H9 (cell line): ENCODE data around the gene CCDC157. TPM values are rescaled to one million over a fixed set of nuclear protein-coding genes. Genes with fewer than 3 reads are reported as not detected.
A peak's percentile ranks its signal among the peaks of the same experiment; 100 is the strongest.

Experiments used
- DNase-seq: peaks from one replicate; pipeline ENCODE4 v3.0.0-alpha.2; 2017
- H2AFZ ChIP-seq: one replicate; pipeline ENCODE4 v1.6.1; 2013; ENCODE audit warnings: mild to moderate bottlenecking, low read length, control low read depth, moderate library complexity
- H2AK5ac ChIP-seq: 2 replicates; pipeline ENCODE4 v1.6.1; 2013; ENCODE audit warnings: low read length, control low read depth, mixed read lengths; ENCODE audit not compliant: insufficient read length
- H2BK120ac ChIP-seq: one replicate; pipeline ENCODE4 v1.6.1; 2013; ENCODE audit warnings: low read depth, mild to moderate bottlenecking, low read length, control low read depth, inconsistent platforms; ENCODE audit not compliant: poor library complexity, severe bottlenecking
- H2BK12ac ChIP-seq: 2 replicates; pipeline ENCODE4 v1.6.1; 2013; ENCODE audit warnings: low read length, control low read depth, mixed read lengths, low read depth; ENCODE audit not compliant: insufficient read length
- H2BK15ac ChIP-seq: 2 replicates; pipeline ENCODE4 v1.6.1; 2013; ENCODE audit warnings: low read depth, low read length, control low read depth
- H2BK20ac ChIP-seq: one replicate; pipeline ENCODE4 v1.6.1; 2013; ENCODE audit warnings: low read depth, mild to moderate bottlenecking, low read length, control low read depth, inconsistent platforms; ENCODE audit not compliant: poor library complexity, severe bottlenecking
- H2BK5ac ChIP-seq: 2 replicates; pipeline ENCODE4 v1.6.1; 2013; ENCODE audit warnings: low read length, control low read depth, mixed read lengths; ENCODE audit not compliant: insufficient read length
- H3K14ac ChIP-seq: 2 replicates; pipeline ENCODE4 v1.6.1; 2013; ENCODE audit warnings: low read length, control low read depth; ENCODE audit not compliant: insufficient read depth
- H3K18ac ChIP-seq: 2 replicates; pipeline ENCODE4 v1.6.1; 2013; ENCODE audit warnings: low read depth, mild to moderate bottlenecking, mixed read lengths, low read length, control low read depth; ENCODE audit not compliant: insufficient read length
- H3K23ac ChIP-seq: 2 replicates; pipeline ENCODE4 v1.6.1; 2013; ENCODE audit warnings: low read length, control low read depth, mixed read lengths, low read depth; ENCODE audit not compliant: insufficient read length
- H3K23me2 ChIP-seq: 2 replicates; pipeline ENCODE4 v1.6.1; 2013; ENCODE audit warnings: low read depth, mild to moderate bottlenecking, mixed read lengths, low read length, control low read depth; ENCODE audit not compliant: insufficient read length, poor library complexity, severe bottlenecking
- H3K27ac ChIP-seq: 2 replicates; pipeline ENCODE4 v1.5.1; 2013; ENCODE audit warnings: low read length, control low read depth, mixed read lengths, low read depth; ENCODE audit not compliant: insufficient read length
- H3K27me3 ChIP-seq: 2 replicates; pipeline ENCODE4 v1.6.1; 2013; ENCODE audit warnings: low read length, control low read depth, inconsistent platforms; ENCODE audit not compliant: insufficient read depth
- H3K4ac ChIP-seq: 2 replicates; pipeline ENCODE4 v1.6.1; 2013; ENCODE audit warnings: low read depth, mild to moderate bottlenecking, control low read depth, inconsistent platforms, low read length, moderate library complexity
- H3K4me1 ChIP-seq: 2 replicates; pipeline ENCODE4 v1.6.1; 2013; ENCODE audit warnings: low read length, control low read depth, inconsistent platforms; ENCODE audit not compliant: insufficient read depth
- H3K4me2 ChIP-seq: 2 replicates; pipeline ENCODE4 v1.6.1; 2013; ENCODE audit warnings: low read length, control low read depth, mixed read lengths; ENCODE audit not compliant: insufficient read length, insufficient read depth
- H3K56ac ChIP-seq: 2 replicates; pipeline ENCODE4 v1.6.1; 2013; ENCODE audit warnings: low read depth, mild to moderate bottlenecking, mixed read lengths, low read length, control low read depth; ENCODE audit not compliant: insufficient read length
- H3K79me1 ChIP-seq: 2 replicates; pipeline ENCODE4 v1.6.1; 2013; ENCODE audit warnings: low read depth, mild to moderate bottlenecking, moderate library complexity, low read length, control low read depth, inconsistent platforms; ENCODE audit not compliant: insufficient read depth, poor library complexity, severe bottlenecking
- H3K79me2 ChIP-seq: 2 replicates; pipeline ENCODE4 v1.6.1; 2013; ENCODE audit warnings: low read length, control low read depth, inconsistent platforms; ENCODE audit not compliant: insufficient read depth
- H3K9ac ChIP-seq: 2 replicates; pipeline ENCODE4 v1.6.1; 2013; ENCODE audit warnings: low read length, control low read depth, mixed read lengths; ENCODE audit not compliant: insufficient read length; ENCODE audit errors: extremely low read depth
- H3K9me3 ChIP-seq: one replicate; pipeline ENCODE4 v1.6.1; 2013; ENCODE audit warnings: low read depth, low read length, inconsistent platforms; ENCODE audit not compliant: control insufficient read depth
- H3T11ph ChIP-seq: one replicate; pipeline ENCODE4 v1.6.1; 2013; ENCODE audit warnings: mild to moderate bottlenecking, low read length, control low read depth, inconsistent platforms
- H4K20me1 ChIP-seq: one replicate; pipeline ENCODE4 v1.6.1; 2013; ENCODE audit not compliant: control insufficient read depth, insufficient read length, insufficient read depth
- H4K5ac ChIP-seq: 2 replicates; pipeline ENCODE4 v1.6.1; 2013; ENCODE audit warnings: low read depth, mild to moderate bottlenecking, mixed read lengths, low read length, control low read depth; ENCODE audit not compliant: insufficient read length
- H4K8ac ChIP-seq: replicated peaks from 2 replicates; pipeline ENCODE4 v1.6.1; 2013; ENCODE audit warnings: low read length, control low read depth, mixed read lengths, low read depth; ENCODE audit not compliant: insufficient read length
- H4K91ac ChIP-seq: 2 replicates; pipeline ENCODE4 v1.6.1; 2013; ENCODE audit warnings: low read depth, mild to moderate bottlenecking, moderate library complexity, mixed read lengths, low read length, control low read depth; ENCODE audit not compliant: insufficient read length
- H3K27ac Mint-ChIP-seq, 3 experiments: 2 replicates in 2 of 3; 3 replicates in 1 of 3; pipeline ENCODE4 v1.8.0; 2020 to 2021; ENCODE audit warnings: mixed read lengths in 3 of 3, mild to moderate bottlenecking in 1 of 3, moderate library complexity in 1 of 3
- H3K27me3 Mint-ChIP-seq: 2 replicates; pipeline ENCODE4 v1.8.0; 2021; ENCODE audit warnings: low read depth, mild to moderate bottlenecking, moderate library complexity, mixed read lengths
- H3K36me3 Mint-ChIP-seq, 3 experiments: 2 replicates in 2 of 3; 3 replicates in 1 of 3; pipeline ENCODE4 v1.8.0; 2020 to 2021; ENCODE audit warnings: low read depth in 3 of 3, mixed read lengths in 3 of 3; ENCODE audit not compliant: insufficient read depth in 1 of 3
- H3K4me1 Mint-ChIP-seq, 2 experiments: 2 replicates each; pipeline ENCODE4 v1.8.0; 2020; ENCODE audit warnings: mixed read lengths in 2 of 2
- H3K4me3 Mint-ChIP-seq, 2 experiments: 2 replicates in 1 of 2; 3 replicates in 1 of 2; pipeline ENCODE4 v1.8.0; 2020 to 2021; ENCODE audit warnings: mild to moderate bottlenecking in 2 of 2, mixed read lengths in 2 of 2, moderate library complexity in 1 of 2
- H3K9me3 Mint-ChIP-seq, 2 experiments: 2 replicates in 1 of 2; 3 replicates in 1 of 2; pipeline ENCODE4 v1.8.0; 2020; ENCODE audit warnings: mild to moderate bottlenecking in 2 of 2, mixed read lengths in 2 of 2, moderate library complexity in 1 of 2
- WGBS: extraction: QIAGEN DNeasy Blood & Tissue Kit; methylation state at CpG from one replicate; pipeline ENCODE4 v1.1.7; 2013; ENCODE audit warnings: missing lambda C conversion rate, low lambda C conversion rate, mixed read lengths; ENCODE audit not compliant: insufficient read length; ENCODE audit errors: extremely low coverage; 5-methylcytosine and 5-hydroxymethylcytosine counted together
- total RNA-seq: library from RNA; stranded (reverse); gene quantifications from 2 replicates; pipeline ENCODE4 v1.2.1, GENCODE V29; 2021
- TF ChIP-seq, protein P1 (sequence below): fragments of 200-600 bp; sonication (generic); conservative IDR thresholded peaks from 3 replicates; pipeline ENCODE4 v1.8.0; 2021; ENCODE audit warnings: antibody characterized with exemption, mild to moderate bottlenecking

CCDC157 gene
- total RNA-seq, 1 experiment from 2014 or later = 4.3 TPM

DNA sequence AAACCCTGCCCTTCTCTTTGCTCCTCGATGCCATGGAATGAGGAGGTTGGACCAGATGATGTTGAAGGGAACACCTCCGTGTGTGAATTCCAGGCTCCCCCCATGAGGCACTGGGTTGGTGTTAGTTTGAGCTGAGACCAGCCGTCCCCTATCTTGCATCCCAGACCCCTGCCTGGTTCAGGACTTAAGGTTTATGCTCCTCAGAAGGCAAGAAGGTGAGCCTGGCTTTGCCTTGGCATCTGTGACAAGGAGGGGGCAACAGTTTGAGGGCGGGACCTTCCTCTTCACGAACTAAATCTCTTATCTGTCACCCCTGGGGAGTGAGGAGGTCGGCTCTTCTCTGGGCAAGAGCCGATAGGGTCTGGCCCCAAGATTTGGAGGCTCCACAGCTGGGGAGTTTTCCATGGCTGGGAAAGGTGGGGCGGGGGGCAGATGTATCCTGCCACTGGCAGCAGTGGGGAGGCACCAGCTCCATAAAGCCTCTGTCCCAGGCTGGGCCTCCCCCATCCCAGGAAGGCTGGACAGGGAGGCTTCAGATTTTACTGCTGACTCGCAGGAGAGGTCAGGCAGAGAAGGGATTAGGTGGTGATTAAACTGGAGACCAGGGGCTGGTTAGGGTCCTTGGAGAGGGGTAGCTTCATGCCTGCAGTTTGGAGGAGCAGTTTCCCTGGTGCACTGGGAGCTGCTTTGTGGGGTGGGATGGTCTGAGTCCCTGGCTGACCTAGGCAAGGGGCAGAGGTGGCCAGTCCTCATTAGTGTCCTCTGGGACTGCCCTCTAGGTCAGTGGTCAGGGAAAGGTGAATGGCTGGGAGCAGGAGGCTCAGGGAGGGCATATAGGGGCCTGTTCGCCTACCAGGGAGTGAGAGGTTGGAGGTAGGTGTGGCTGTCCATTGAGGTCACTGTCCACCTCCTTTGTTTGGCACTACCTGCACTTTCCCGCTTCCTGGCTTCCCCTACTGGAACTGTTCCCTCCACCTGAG is 41.1 kb downstream of the CCDC157 start:
- Histone ChIP-seq H3K79me1 (no peaks in the 10 kb centered on the region), H3K56ac (no peak overlapping the region), H2AFZ (no peak overlapping the region), H2BK5ac (no peak overlapping the region), H3T11ph (no peak overlapping the region), H3K9me3 (no peaks in the 10 kb centered on the region), H3K27me3 (peaks cover 4% of the 10 kb centered on the region; the same call in 1 of the 2 replicates), H3K14ac (no peak overlapping the region; the same call in 1 of the 2 replicates), H3K18ac (no peak overlapping the region), H4K91ac (no peak overlapping the region), H3K4me2 (peak overlapping the region; percentile 91), H3K4me1 (peaks cover 6% of the 10 kb centered on the region; the same call in 1 of the 2 replicates), H3K27ac (no peak overlapping the region), H3K79me2 (no peaks in the 10 kb centered on the region), H3K4ac (no peak overlapping the region), H2BK12ac (no peak overlapping the region), H2BK15ac (no peak overlapping the region; the same call in 1 of the 2 replicates), H2BK120ac (no peak overlapping the region), H2BK20ac (no peak overlapping the region), H3K23me2 (peaks cover 7% of the 10 kb centered on the region), H4K20me1 (no peaks in the 10 kb centered on the region), H3K9ac (peak overlapping the region; percentile 61), H4K5ac (no peak overlapping the region), H2AK5ac (no peak overlapping the region), H3K23ac (no peak overlapping the region), H4K8ac (no peak overlapping the region)
- Mint-ChIP-seq H3K27ac (no peak overlapping the region), H3K4me3 (peak overlapping the region; percentile 80 to 88), H3K4me1 (peaks cover 38 to 41% of the 10 kb centered on the region in 2 experiments), H3K9me3 (no peaks in the 10 kb centered on the region; a peak in 2 of 5 replicates), H3K27me3 (peaks cover 45% of the 10 kb centered on the region), H3K36me3 (peaks cover 0 to 5% (median 3%) of the 10 kb centered on the region in 3 experiments; a peak in 3 of 7 replicates)
- no CpG with 5 or more reads among the region's 11 CpGs for WGBS
- TF ChIP-seq, protein P1, sequence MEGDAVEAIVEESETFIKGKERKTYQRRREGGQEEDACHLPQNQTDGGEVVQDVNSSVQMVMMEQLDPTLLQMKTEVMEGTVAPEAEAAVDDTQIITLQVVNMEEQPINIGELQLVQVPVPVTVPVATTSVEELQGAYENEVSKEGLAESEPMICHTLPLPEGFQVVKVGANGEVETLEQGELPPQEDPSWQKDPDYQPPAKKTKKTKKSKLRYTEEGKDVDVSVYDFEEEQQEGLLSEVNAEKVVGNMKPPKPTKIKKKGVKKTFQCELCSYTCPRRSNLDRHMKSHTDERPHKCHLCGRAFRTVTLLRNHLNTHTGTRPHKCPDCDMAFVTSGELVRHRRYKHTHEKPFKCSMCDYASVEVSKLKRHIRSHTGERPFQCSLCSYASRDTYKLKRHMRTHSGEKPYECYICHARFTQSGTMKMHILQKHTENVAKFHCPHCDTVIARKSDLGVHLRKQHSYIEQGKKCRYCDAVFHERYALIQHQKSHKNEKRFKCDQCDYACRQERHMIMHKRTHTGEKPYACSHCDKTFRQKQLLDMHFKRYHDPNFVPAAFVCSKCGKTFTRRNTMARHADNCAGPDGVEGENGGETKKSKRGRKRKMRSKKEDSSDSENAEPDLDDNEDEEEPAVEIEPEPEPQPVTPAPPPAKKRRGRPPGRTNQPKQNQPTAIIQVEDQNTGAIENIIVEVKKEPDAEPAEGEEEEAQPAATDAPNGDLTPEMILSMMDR = no peak
- no peak for DNase-seq
